Tibial artery (tissue), 4 donors: Measurements from ENCODE around the gene TEX19.
A peak's percentile ranks its signal among the peaks of the same experiment; 100 is the strongest.
"Not testable (repeated sequence)": the region's sequence is repeated elsewhere in the genome, so short reads cannot be mapped to it uniquely, and the experiment has no call there.

ENCODE experiments used
- DNase-seq, 2 donors: peaks; one replicate each; pipeline ENCODE4 v3.0.0-alpha.2; 2019
- H3K27ac ChIP-seq, 2 donors: fragments of 200-600 bp; sonication (generic) in 1 of 2; 1 replicate in 1 of 2; 2 replicates in 1 of 2; pipeline ENCODE4 v1.5.1; 2018 to 2019; ENCODE audit warnings: mild to moderate bottlenecking in 1 of 2
- H3K27me3 ChIP-seq, 2 donors: fragments of 200-600 bp; sonication (generic) in 1 of 2; one replicate each; pipeline versions ENCODE4 v1.5.1 to v1.6.0; 2016 to 2019
- H3K36me3 ChIP-seq, 3 donors: fragments of 200-600 bp; sonication (generic) in 2 of 3; one replicate each; pipeline ENCODE4 v1.5.1; 2016 to 2019; ENCODE audit warnings: mild to moderate bottlenecking in 2 of 3
- H3K4me1 ChIP-seq, 4 donors: fragments of 200-600 bp; sonication (generic) in 2 of 4; 1 replicate in 3 of 4; 2 replicates in 1 of 4; pipeline ENCODE4 v1.5.1; 2016 to 2019
- H3K4me3 ChIP-seq, 2 donors: fragments of 200-600 bp; sonication (generic) in 1 of 2; 1 replicate in 1 of 2; 2 replicates in 1 of 2; pipeline ENCODE4 v1.5.1; 2018 to 2019; ENCODE audit warnings: mild to moderate bottlenecking in 2 of 2
- H3K9me3 ChIP-seq, 3 donors: fragments of 200-600 bp; sonication (generic) in 1 of 3; one replicate each; pipeline ENCODE4 v1.5.1; 2016 to 2019
- intact Hi-C: fragments of 100-400 bp; cut with DNase I; formaldehyde crosslinking; loops from one replicate; pipeline ENCODE4 v1.15.0; 2023; ENCODE audit warnings: low total_unique reads
- TF ChIP-seq, protein P1 (sequence below), 2 experiments: fragments of 200-600 bp in 1 of 2; fragments of 450-650 bp in 1 of 2; IDR thresholded peaks; one replicate each; pipeline ENCODE4 v1.5.1; 2017 to 2019; ENCODE audit warnings: antibody characterized with exemption in 2 of 2, mild to moderate bottlenecking in 1 of 2, moderate library complexity in 1 of 2

TEX19 gene

DNA sequence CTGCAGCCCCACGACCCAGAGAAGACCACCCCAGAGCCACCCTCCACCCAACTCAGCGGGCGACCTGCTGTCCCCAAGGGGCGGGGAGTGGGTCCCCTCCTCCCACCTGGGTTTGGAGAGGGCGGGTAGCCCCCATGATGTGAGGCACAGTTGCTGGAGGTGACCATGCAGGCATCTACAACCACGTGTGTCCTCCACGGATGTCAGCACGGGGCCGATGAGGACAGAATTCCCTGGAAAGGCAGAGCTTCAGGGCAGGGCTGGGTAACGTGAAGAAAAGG is 19.6 kb downstream of the TEX19 start:
- H3K9me3 ChIP-seq = no peaks in the 10 kb centered on the region
- H3K36me3 ChIP-seq = no peaks in the 10 kb centered on the region
- peaks cover 0 to 63% of the 10 kb centered on the region in 2 donors for H3K27me3 ChIP-seq
- TF ChIP-seq, protein P1, sequence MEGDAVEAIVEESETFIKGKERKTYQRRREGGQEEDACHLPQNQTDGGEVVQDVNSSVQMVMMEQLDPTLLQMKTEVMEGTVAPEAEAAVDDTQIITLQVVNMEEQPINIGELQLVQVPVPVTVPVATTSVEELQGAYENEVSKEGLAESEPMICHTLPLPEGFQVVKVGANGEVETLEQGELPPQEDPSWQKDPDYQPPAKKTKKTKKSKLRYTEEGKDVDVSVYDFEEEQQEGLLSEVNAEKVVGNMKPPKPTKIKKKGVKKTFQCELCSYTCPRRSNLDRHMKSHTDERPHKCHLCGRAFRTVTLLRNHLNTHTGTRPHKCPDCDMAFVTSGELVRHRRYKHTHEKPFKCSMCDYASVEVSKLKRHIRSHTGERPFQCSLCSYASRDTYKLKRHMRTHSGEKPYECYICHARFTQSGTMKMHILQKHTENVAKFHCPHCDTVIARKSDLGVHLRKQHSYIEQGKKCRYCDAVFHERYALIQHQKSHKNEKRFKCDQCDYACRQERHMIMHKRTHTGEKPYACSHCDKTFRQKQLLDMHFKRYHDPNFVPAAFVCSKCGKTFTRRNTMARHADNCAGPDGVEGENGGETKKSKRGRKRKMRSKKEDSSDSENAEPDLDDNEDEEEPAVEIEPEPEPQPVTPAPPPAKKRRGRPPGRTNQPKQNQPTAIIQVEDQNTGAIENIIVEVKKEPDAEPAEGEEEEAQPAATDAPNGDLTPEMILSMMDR (IDR thresholded peaks at IDR 0.05) = no peak
- no peak overlapping the region for H3K27ac ChIP-seq
- no peak overlapping the region for H3K4me3 ChIP-seq
- H3K4me1 ChIP-seq = peaks cover 0 to 9% (median 3%) of the 10 kb centered on the region in 4 donors
- intact Hi-C loops = no loop called here
- DNase-seq = no peak

- no peak for DNase-seq
- intact Hi-C loops = no loop called here
- no peaks in the 10 kb centered on the region for H3K36me3 ChIP-seq
- H3K9me3 ChIP-seq = no peaks in the 10 kb centered on the region
- H3K27me3 ChIP-seq = peaks cover 0 to 43% of the 10 kb centered on the region in 2 donors
- no peak overlapping the region for H3K4me3 ChIP-seq
- TF ChIP-seq, protein P1 (IDR thresholded peaks at IDR 0.05) = no peak
- no peak overlapping the region for H3K27ac ChIP-seq
- H3K4me1 ChIP-seq = peaks cover 0 to 27% (median 22%) of the 10 kb centered on the region in 4 donors
Observed at GRCh38 chr17:82380860-82381702, 22.0 kb downstream of the TEX19 start.

GRCh38 chr17:82381703-82382009 is 22.6 kb downstream of the TEX19 start:
- DNase-seq, intact Hi-C loops, H3K27ac ChIP-seq, H3K36me3 ChIP-seq, H3K4me3 ChIP-seq, H3K9me3 ChIP-seq: not testable (repeated sequence)
- H3K27me3 ChIP-seq = peaks cover 0 to 42% of the 10 kb centered on the region in 2 donors
- H3K4me1 ChIP-seq = peaks cover 0 to 33% (median 27%) of the 10 kb centered on the region in 4 donors

DNA sequence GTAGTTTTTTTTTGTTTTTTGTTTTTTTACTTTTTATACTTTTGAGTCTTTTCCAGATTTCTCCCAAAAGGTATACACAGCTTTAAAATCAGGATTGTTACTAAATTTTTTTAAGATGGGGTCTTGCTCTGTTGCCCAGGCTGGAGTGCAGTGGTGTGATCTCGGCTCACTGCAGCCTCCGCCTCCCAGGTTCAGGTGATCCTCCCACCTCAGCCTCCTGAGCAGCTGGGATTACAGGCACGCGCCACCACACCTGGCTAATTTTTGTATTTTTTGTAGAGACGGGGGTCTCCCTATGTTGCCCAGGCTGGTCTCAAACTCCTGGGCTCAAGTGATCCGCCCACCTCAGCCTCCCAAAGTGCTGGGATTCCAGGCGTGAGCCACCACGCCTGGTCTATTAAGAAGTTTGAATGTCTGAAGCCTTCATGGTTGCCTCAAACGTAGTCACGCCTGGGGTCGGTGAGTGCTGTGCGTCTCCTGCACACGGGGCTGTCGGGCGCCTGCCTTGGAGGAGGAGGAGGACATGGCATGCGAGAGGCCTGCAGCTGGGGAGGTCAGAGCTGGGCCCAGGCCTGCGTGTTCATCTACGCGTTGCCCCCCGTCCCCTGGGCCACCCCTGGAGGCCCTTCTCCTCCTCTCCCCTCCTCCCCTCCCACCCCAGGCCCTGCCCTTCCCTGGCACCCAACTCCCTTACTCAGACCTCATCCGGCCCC is 23.3 kb downstream of the TEX19 start:
- intact Hi-C loops, H3K27ac ChIP-seq, H3K36me3 ChIP-seq, H3K4me3 ChIP-seq, H3K9me3 ChIP-seq, DNase-seq: not testable (repeated sequence)
- peaks cover 0 to 39% (median 30%) of the 10 kb centered on the region in 4 donors for H3K4me1 ChIP-seq
- peaks cover 0 to 49% of the 10 kb centered on the region in 2 donors for H3K27me3 ChIP-seq

DNA sequence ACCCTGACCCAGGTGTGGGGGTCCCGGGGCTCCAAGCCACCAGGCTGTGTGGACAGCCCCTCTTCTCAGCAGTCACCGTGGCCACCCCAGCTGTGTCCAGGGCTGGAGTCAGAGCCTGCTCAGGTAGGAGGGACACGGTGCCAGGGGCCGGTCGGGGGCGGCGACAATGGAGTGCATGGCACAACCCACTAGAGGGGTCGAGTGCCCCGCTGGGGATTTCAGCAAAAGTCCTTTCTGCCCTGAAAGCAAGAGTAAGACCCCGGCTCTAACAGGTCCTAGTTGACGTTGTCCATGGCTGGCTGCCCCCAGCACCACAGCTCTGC is 23.8 kb downstream of the TEX19 start:
- TF ChIP-seq, protein P1 (IDR thresholded peaks at IDR 0.05) = no peak
- intact Hi-C loops = no loop called here
- DNase-seq = no peak
- Histone ChIP-seq H3K4me1 (peaks cover 0 to 40% (median 30%) of the 10 kb centered on the region in 4 donors), H3K36me3 (no peaks in the 10 kb centered on the region), H3K27ac (no peak overlapping the region), H3K4me3 (no peak overlapping the region), H3K27me3 (peaks cover 0 to 48% of the 10 kb centered on the region in 2 donors), H3K9me3 (no peaks in the 10 kb centered on the region)

- Histone ChIP-seq H3K4me3 (no peak overlapping the region), H3K9me3 (no peaks in the 10 kb centered on the region), H3K27me3 (peaks cover 0 to 43% of the 10 kb centered on the region in 2 donors), H3K27ac (no peak overlapping the region), H3K36me3 (no peaks in the 10 kb centered on the region), H3K4me1 (peaks cover 0 to 40% (median 30%) of the 10 kb centered on the region in 4 donors)
- TF ChIP-seq, protein P1 (IDR thresholded peaks at IDR 0.05) = no peak
- intact Hi-C loops = no loop called here
- DNase-seq = peak in 1 of 2 donors; percentile 1
Observed at GRCh38 chr17:82383411-82383810, 24.4 kb downstream of the TEX19 start.
